Measurements from ENCODE around the gene DOCK11. TPM values are rescaled to one million over a fixed set of nuclear protein-coding genes. Genes with fewer than 3 reads are reported as not detected.
"Not testable (repeated sequence)": the region's sequence is repeated elsewhere in the genome, so short reads cannot be mapped to it uniquely, and the experiment has no call there.

The DOCK11 gene
- total RNA-seq, 4 donors from 2014 or later, result 13.1 to 33.1 (median 25.4) TPM

- no peaks in the 10 kb centered on the region for H3K4me1 ChIP-seq
- no peaks in the 10 kb centered on the region for H3K9me3 ChIP-seq
- no peak overlapping the region for H3K4me3 ChIP-seq
- no peaks in the 10 kb centered on the region for H3K36me3 ChIP-seq
- intact Hi-C loops (cut with DNase I; ENCODE audit: low total_unique reads), result no loop called here
- DNase-seq, result no peak
- TF ChIP-seq POLR2A (IDR thresholded peaks at IDR 0.05), result no peak
- TF ChIP-seq, protein P1, sequence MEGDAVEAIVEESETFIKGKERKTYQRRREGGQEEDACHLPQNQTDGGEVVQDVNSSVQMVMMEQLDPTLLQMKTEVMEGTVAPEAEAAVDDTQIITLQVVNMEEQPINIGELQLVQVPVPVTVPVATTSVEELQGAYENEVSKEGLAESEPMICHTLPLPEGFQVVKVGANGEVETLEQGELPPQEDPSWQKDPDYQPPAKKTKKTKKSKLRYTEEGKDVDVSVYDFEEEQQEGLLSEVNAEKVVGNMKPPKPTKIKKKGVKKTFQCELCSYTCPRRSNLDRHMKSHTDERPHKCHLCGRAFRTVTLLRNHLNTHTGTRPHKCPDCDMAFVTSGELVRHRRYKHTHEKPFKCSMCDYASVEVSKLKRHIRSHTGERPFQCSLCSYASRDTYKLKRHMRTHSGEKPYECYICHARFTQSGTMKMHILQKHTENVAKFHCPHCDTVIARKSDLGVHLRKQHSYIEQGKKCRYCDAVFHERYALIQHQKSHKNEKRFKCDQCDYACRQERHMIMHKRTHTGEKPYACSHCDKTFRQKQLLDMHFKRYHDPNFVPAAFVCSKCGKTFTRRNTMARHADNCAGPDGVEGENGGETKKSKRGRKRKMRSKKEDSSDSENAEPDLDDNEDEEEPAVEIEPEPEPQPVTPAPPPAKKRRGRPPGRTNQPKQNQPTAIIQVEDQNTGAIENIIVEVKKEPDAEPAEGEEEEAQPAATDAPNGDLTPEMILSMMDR (IDR thresholded peaks at IDR 0.05), result no peak
- no peak overlapping the region for H3K27ac ChIP-seq
- no peaks in the 10 kb centered on the region for H3K27me3 ChIP-seq
Observed at GRCh38 chrX:118583781-118584180, 88.2 kb downstream of the DOCK11 start.

- no peak for TF ChIP-seq POLR2A (IDR thresholded peaks at IDR 0.05)
- TF ChIP-seq, protein P1 (IDR thresholded peaks at IDR 0.05), result no peak
- intact Hi-C loops (cut with DNase I; ENCODE audit: low total_unique reads), result no loop called here
- DNase-seq, result no peak
- H3K27me3 ChIP-seq, result no peaks in the 10 kb centered on the region
- H3K36me3 ChIP-seq, result no peaks in the 10 kb centered on the region
- H3K9me3 ChIP-seq, result no peaks in the 10 kb centered on the region
- no peaks in the 10 kb centered on the region for H3K4me1 ChIP-seq
- H3K27ac ChIP-seq, result no peak overlapping the region
- no peak overlapping the region for H3K4me3 ChIP-seq
Observed at GRCh38 chrX:118585296-118585695, 89.7 kb downstream of the DOCK11 start.

GRCh38 chrX:118586206-118586605, 90.6 kb downstream of the DOCK11 start:
- H3K36me3 ChIP-seq; intact Hi-C loops (cut with DNase I; ENCODE audit: low total_unique reads); H3K27me3 ChIP-seq; DNase-seq; H3K27ac ChIP-seq; H3K4me1 ChIP-seq; H3K4me3 ChIP-seq; H3K9me3 ChIP-seq: not testable (repeated sequence)

- Histone ChIP-seq H3K27me3 (no peaks in the 10 kb centered on the region), H3K9me3 (no peaks in the 10 kb centered on the region), H3K4me3 (no peak overlapping the region), H3K36me3 (no peaks in the 10 kb centered on the region), H3K27ac (no peak overlapping the region), H3K4me1 (no peaks in the 10 kb centered on the region)
- intact Hi-C loops (cut with DNase I; ENCODE audit: low total_unique reads), result no loop called here
- no peak for DNase-seq
- TF ChIP-seq, protein P1 (IDR thresholded peaks at IDR 0.05), result no peak
- TF ChIP-seq POLR2A (IDR thresholded peaks at IDR 0.05), result no peak
Observed at GRCh38 chrX:118588715-118589114, 93.1 kb downstream of the DOCK11 start.

DNA sequence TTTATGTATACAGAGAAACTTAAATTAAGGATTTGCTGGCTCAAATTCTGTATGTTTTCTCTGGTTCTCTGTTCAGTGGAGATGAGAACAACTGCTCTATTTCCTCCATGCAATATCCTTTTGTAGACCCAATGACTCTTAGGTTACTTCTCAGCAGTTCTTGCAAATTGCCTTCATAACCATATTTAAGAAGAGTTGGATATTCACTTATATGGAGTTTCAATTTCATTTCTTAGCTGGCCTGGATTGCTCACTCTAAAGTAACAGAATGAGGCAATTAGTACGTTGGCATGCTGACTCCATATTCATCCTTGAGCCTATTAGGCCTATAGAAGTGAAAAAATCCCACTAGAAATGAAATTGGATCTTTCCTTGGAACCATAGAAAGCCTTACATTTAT, 93.6 kb downstream of the DOCK11 start:
- no peaks in the 10 kb centered on the region for H3K27me3 ChIP-seq
- no peak for DNase-seq
- intact Hi-C loops (cut with DNase I; ENCODE audit: low total_unique reads), result no loop called here
- no peaks in the 10 kb centered on the region for H3K4me1 ChIP-seq
- H3K4me3 ChIP-seq, result no peak overlapping the region
- TF ChIP-seq, protein P1 (IDR thresholded peaks at IDR 0.05), result no peak
- TF ChIP-seq POLR2A (IDR thresholded peaks at IDR 0.05), result no peak
- no peaks in the 10 kb centered on the region for H3K9me3 ChIP-seq
- no peak overlapping the region for H3K27ac ChIP-seq
- H3K36me3 ChIP-seq, result no peaks in the 10 kb centered on the region

DNA sequence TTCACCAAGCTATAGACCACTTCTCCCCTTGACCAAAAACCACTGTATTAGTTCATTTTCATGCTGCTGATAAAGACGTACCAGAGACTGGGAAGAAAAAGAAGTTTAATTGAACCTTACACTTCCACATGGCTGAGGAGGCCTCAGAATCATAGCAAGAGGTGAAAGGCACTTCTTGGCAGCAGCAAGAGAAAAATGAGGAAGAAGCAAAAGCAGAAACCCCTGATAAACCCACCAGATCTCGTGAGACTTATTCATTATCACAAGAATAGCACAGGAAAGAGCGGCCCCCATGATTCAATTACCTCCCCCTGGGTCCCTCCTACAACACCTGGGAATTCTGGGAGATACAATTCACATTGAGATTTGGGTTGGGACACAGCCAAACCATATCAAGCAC, 97.8 kb downstream of the DOCK11 start:
- Histone ChIP-seq H3K9me3 (no peaks in the 10 kb centered on the region), H3K4me1 (no peaks in the 10 kb centered on the region), H3K4me3 (no peak overlapping the region), H3K27me3 (no peaks in the 10 kb centered on the region), H3K27ac (no peak overlapping the region), H3K36me3 (no peaks in the 10 kb centered on the region)
- DNase-seq, result no peak
- TF ChIP-seq, protein P1 (IDR thresholded peaks at IDR 0.05), result no peak
- TF ChIP-seq POLR2A (IDR thresholded peaks at IDR 0.05), result no peak
- intact Hi-C loops (cut with DNase I; ENCODE audit: low total_unique reads), result no loop called here

Measured in uterus (tissue), 4 donors.